GM23338 (cell line): ENCODE results near the gene SGSH. TPM values are rescaled to one million over a fixed set of nuclear protein-coding genes. Genes with fewer than 3 reads are reported as not detected.

ENCODE experiments used
- ATAC-seq: fragments of 200-7000 bp; cut with Tn5 transposase; 3 replicates; pipeline ENCODE4 v1.9.1; 2020
- DNase-seq: peaks from one replicate; pipeline ENCODE4 v3.0.0-alpha.2; 2015; ENCODE audit warnings: low spot score
- H2AFZ ChIP-seq: fragments of 200-600 bp; sonication (generic); 2 replicates; pipeline ENCODE4 v1.8.0; 2016; ENCODE audit warnings: antibody characterized with exemption, mild to moderate bottlenecking, moderate library complexity
- H3F3A ChIP-seq: fragments of 200-600 bp; sonication (generic); replicated peaks from 2 replicates; pipeline ENCODE4 v1.8.0; 2017; ENCODE audit warnings: antibody characterized with exemption, mixed run types, low read depth
- H3K27ac ChIP-seq: fragments of 200-600 bp; sonication (generic); 2 replicates; pipeline ENCODE4 v1.6.1; 2016; ENCODE audit warnings: low read depth
- H3K27me3 ChIP-seq: fragments of 200-600 bp; sonication (generic); 2 replicates; pipeline ENCODE4 v1.8.0; 2016; ENCODE audit warnings: mild to moderate bottlenecking, mixed run types, moderate library complexity; ENCODE audit not compliant: insufficient read depth
- H3K36me3 ChIP-seq: fragments of 200-600 bp; sonication (generic); 2 replicates; pipeline ENCODE4 v1.8.0; 2016; ENCODE audit warnings: mild to moderate bottlenecking; ENCODE audit not compliant: insufficient read depth
- H3K4me1 ChIP-seq: fragments of 200-600 bp; sonication (generic); 2 replicates; pipeline ENCODE4 v1.8.0; 2016; ENCODE audit warnings: mild to moderate bottlenecking, moderate library complexity; ENCODE audit not compliant: insufficient read depth
- H3K4me2 ChIP-seq: fragments of 200-600 bp; sonication (generic); 2 replicates; pipeline ENCODE4 v1.7.1; 2017; ENCODE audit warnings: mixed run types
- H3K4me3 ChIP-seq: fragments of 200-600 bp; sonication (generic); 2 replicates; pipeline ENCODE4 v1.6.1; 2016; ENCODE audit warnings: mixed run types
- H3K79me2 ChIP-seq: fragments of 200-600 bp; sonication (generic); replicated peaks from 2 replicates; pipeline ENCODE4 v1.8.0; 2017; ENCODE audit warnings: mild to moderate bottlenecking; ENCODE audit not compliant: insufficient read depth
- H3K9me2 ChIP-seq: fragments of 200-600 bp; sonication (generic); 2 replicates; pipeline ENCODE4 v1.8.0; 2017; ENCODE audit not compliant: insufficient read depth
- H4K20me1 ChIP-seq: fragments of 200-600 bp; sonication (generic); replicated peaks from 2 replicates; pipeline ENCODE4 v1.8.0; 2017; ENCODE audit warnings: mild to moderate bottlenecking; ENCODE audit not compliant: insufficient read depth
- H3K27ac Mint-ChIP-seq: 2 replicates; pipeline ENCODE4 v1.8.0; 2020; ENCODE audit warnings: inconsistent platforms, mild to moderate bottlenecking, moderate library complexity, mixed read lengths
- H3K27me3 Mint-ChIP-seq: 3 replicates; pipeline ENCODE4 v1.8.0; 2022; ENCODE audit warnings: low read depth, mild to moderate bottlenecking, moderate library complexity, mixed read lengths, inconsistent platforms; ENCODE audit not compliant: insufficient read depth, poor library complexity
- H3K36me3 Mint-ChIP-seq: 3 replicates; pipeline ENCODE4 v1.8.0; 2021; ENCODE audit warnings: low read depth, mild to moderate bottlenecking, inconsistent platforms, moderate library complexity, mixed read lengths
- H3K4me1 Mint-ChIP-seq: 3 replicates; pipeline ENCODE4 v1.8.0; 2020; ENCODE audit warnings: mild to moderate bottlenecking, inconsistent platforms, mixed read lengths
- H3K4me3 Mint-ChIP-seq: 3 replicates; pipeline ENCODE4 v1.8.0; 2021; ENCODE audit warnings: moderate library complexity, mild to moderate bottlenecking, inconsistent platforms, mixed read lengths
- H3K9me3 Mint-ChIP-seq: 3 replicates; pipeline ENCODE4 v1.8.0; 2020; ENCODE audit warnings: moderate library complexity, mild to moderate bottlenecking, inconsistent platforms, mixed read lengths
- CREB1 ChIP-seq: fragments of 250-450 bp; sonication (Bioruptor Pico); IDR thresholded peaks from 2 replicates; pipeline ENCODE4 v1.5.0; 2020; ENCODE audit warnings: low read depth, mild to moderate bottlenecking, moderate library complexity
- CTCF ChIP-seq, 2 experiments: fragments of 200-600 bp in 1 of 2; sonication (generic) in 1 of 2; conservative IDR thresholded peaks; 2 replicates each; pipeline versions ENCODE4 v1.5.1 to v1.6.1; 2016 to 2017; ENCODE audit warnings: antibody characterized with exemption in 2 of 2, low read depth in 2 of 2, mild to moderate bottlenecking in 2 of 2, moderate library complexity in 1 of 2
- ETS1 ChIP-seq: IDR thresholded peaks from 2 replicates; pipeline ENCODE4 v1.6.1; 2016; ENCODE audit warnings: antibody characterized with exemption
- EZH2 ChIP-seq: fragments of 200-600 bp; sonication (generic); IDR thresholded peaks from one replicate; pipeline ENCODE4 v1.8.0; 2017; ENCODE audit warnings: antibody characterized with exemption, mild to moderate bottlenecking, low read depth; ENCODE audit not compliant: unreplicated experiment
- EZH2phosphoT487 ChIP-seq: fragments of 200-600 bp; sonication (generic); IDR thresholded peaks from one replicate; pipeline ENCODE4 v1.8.1; 2018; ENCODE audit warnings: antibody characterized with exemption; ENCODE audit not compliant: unreplicated experiment
- NANOG ChIP-seq: IDR thresholded peaks from 2 replicates; pipeline ENCODE4 v1.6.1; 2016; ENCODE audit warnings: antibody characterized with exemption, borderline replicate concordance
- POLR2AphosphoS5 ChIP-seq: IDR thresholded peaks from 2 replicates; pipeline ENCODE4 v1.6.1; 2016; ENCODE audit warnings: antibody characterized with exemption, low read depth
- STAT1 ChIP-seq: IDR thresholded peaks from one replicate; pipeline ENCODE4 v1.6.1; 2016; ENCODE audit warnings: antibody characterized with exemption; ENCODE audit not compliant: unreplicated experiment
- ZNF114 ChIP-seq: fragments of 250-450 bp; sonication (Bioruptor Pico); IDR thresholded peaks from 2 replicates; pipeline ENCODE4 v1.5.0; 2020; ENCODE audit warnings: mild to moderate bottlenecking, moderate library complexity
- ZNF331 ChIP-seq: fragments of 250-450 bp; sonication (Bioruptor Pico); IDR thresholded peaks from 2 replicates; pipeline ENCODE4 v1.5.0; 2020; ENCODE audit warnings: low read depth, mild to moderate bottlenecking, moderate library complexity
- polyA plus RNA-seq: library from polyadenylated mRNA; unstranded; fragments of >200 nt; fragmentation: Nextera tagmentation; extraction: Ambion mirVana; gene quantifications from 2 replicates; pipeline ENCODE4 v1.2.1, GENCODE V29; 2016
- total RNA-seq: library from RNA; depleted of rRNA; stranded (reverse); fragments of >200 nt; shearing (Covaris generic); gene quantifications from 2 replicates; pipeline ENCODE4 v1.2.3, GENCODE V29; 2014
- TF ChIP-seq, protein P1 (sequence below): fragments of 250-450 bp; sonication (Bioruptor Pico); IDR thresholded peaks from 2 replicates; pipeline ENCODE4 v1.5.0; 2020; ENCODE audit warnings: mild to moderate bottlenecking, moderate library complexity

Gene SGSH
- total and polyA plus RNA-seq, 2 experiments from 2014 or later: 9.6 to 17.5 TPM

DNA sequence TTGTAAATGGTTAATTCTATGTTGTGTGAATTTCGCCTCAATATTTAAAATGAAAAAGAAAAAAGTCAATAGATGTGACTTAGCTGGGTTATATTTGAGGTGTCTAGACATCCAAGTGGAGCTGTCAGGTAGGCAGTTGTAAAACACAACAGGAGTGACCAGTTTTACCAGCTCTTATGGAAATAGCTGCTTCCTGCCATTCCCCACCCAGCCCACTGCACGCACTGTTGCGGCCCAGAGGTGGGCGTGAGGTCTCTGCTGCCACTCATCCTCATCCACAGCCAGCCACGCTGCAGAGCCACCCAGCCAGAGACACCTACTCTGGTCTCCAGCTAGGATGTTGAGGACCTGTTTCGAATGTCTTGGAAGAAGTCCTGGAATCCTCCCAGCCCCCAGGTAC lies 53.7 kb downstream of the SGSH start:
- H3K27ac ChIP-seq: no peak overlapping the region
- TF ChIP-seq ZNF331 (no peak), ZNF114 (CRISPR knock-in tag) (no peak), CREB1 (no peak), CTCF (conservative IDR thresholded peaks at IDR 0.05; ENCODE audit: low read depth in 2 of 2) (no peak), EZH2 (no peak), ETS1 (no peak), STAT1 (no peak), POLR2AphosphoS5 (no peak), EZH2phosphoT487 (no peak), NANOG (no peak)
- TF ChIP-seq, protein P1, sequence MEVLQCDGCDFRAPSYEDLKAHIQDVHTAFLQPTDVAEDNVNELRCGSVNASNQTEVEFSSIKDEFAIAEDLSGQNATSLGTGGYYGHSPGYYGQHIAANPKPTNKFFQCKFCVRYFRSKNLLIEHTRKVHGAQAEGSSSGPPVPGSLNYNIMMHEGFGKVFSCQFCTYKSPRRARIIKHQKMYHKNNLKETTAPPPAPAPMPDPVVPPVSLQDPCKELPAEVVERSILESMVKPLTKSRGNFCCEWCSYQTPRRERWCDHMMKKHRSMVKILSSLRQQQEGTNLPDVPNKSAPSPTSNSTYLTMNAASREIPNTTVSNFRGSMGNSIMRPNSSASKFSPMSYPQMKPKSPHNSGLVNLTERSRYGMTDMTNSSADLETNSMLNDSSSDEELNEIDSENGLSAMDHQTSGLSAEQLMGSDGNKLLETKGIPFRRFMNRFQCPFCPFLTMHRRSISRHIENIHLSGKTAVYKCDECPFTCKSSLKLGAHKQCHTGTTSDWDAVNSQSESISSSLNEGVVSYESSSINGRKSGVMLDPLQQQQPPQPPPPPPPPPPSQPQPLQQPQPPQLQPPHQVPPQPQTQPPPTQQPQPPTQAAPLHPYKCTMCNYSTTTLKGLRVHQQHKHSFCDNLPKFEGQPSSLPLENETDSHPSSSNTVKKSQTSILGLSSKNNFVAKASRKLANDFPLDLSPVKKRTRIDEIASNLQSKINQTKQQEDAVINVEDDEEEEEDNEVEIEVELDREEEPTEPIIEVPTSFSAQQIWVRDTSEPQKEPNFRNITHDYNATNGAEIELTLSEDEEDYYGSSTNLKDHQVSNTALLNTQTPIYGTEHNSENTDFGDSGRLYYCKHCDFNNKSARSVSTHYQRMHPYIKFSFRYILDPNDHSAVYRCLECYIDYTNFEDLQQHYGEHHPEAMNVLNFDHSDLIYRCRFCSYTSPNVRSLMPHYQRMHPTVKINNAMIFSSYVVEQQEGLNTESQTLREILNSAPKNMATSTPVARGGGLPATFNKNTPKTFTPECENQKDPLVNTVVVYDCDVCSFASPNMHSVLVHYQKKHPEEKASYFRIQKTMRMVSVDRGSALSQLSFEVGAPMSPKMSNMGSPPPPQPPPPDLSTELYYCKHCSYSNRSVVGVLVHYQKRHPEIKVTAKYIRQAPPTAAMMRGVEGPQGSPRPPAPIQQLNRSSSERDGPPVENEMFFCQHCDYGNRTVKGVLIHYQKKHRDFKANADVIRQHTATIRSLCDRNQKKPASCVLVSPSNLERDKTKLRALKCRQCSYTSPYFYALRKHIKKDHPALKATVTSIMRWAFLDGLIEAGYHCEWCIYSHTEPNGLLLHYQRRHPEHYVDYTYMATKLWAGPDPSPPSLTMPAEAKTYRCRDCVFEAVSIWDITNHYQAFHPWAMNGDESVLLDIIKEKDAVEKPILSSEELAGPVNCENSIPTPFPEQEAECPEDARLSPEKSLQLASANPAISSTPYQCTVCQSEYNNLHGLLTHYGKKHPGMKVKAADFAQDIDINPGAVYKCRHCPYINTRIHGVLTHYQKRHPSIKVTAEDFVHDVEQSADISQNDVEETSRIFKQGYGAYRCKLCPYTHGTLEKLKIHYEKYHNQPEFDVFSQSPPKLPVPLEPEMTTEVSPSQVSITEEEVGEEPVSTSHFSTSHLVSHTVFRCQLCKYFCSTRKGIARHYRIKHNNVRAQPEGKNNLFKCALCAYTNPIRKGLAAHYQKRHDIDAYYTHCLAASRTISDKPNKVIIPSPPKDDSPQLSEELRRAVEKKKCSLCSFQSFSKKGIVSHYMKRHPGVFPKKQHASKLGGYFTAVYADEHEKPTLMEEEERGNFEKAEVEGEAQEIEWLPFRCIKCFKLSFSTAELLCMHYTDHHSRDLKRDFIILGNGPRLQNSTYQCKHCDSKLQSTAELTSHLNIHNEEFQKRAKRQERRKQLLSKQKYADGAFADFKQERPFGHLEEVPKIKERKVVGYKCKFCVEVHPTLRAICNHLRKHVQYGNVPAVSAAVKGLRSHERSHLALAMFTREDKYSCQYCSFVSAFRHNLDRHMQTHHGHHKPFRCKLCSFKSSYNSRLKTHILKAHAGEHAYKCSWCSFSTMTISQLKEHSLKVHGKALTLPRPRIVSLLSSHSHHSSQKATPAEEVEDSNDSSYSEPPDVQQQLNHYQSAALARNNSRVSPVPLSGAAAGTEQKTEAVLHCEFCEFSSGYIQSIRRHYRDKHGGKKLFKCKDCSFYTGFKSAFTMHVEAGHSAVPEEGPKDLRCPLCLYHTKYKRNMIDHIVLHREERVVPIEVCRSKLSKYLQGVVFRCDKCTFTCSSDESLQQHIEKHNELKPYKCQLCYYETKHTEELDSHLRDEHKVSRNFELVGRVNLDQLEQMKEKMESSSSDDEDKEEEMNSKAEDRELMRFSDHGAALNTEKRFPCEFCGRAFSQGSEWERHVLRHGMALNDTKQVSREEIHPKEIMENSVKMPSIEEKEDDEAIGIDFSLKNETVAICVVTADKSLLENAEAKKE: no peak
- H3K4me3 Mint-ChIP-seq: no peak overlapping the region
- H3K4me3 ChIP-seq: no peak overlapping the region
- H2AFZ ChIP-seq: no peak overlapping the region
- no peak overlapping the region for H3K27ac Mint-ChIP-seq
- H3F3A ChIP-seq: 0 out of 2 replicates have a peak, but pooled peaks cover 6% of the 10 kb centered on the region
- no peak overlapping the region for H3K4me2 ChIP-seq
- no peaks in the 10 kb centered on the region for H3K9me3 Mint-ChIP-seq
- DNase-seq: no peak
- no peak for ATAC-seq
- no peaks in the 10 kb centered on the region for H3K36me3 Mint-ChIP-seq
- peaks cover 9% of the 10 kb centered on the region for H3K4me1 Mint-ChIP-seq
- H4K20me1 ChIP-seq: no peaks in the 10 kb centered on the region
- H3K27me3 ChIP-seq: no peaks in the 10 kb centered on the region
- H3K4me1 ChIP-seq: no peaks in the 10 kb centered on the region; the same call in 1 of the 2 replicates
- peaks cover 16% of the 10 kb centered on the region for H3K27me3 Mint-ChIP-seq
- no peaks in the 10 kb centered on the region for H3K79me2 ChIP-seq
- H3K36me3 ChIP-seq: no peaks in the 10 kb centered on the region
- no peaks in the 10 kb centered on the region for H3K9me2 ChIP-seq
